HepG2 (cell line): ENCODE results near the gene PHRF1. TPM values are rescaled to one million over a fixed set of nuclear protein-coding genes. Genes with fewer than 3 reads are reported as not detected.

Experiments used
- ATAC-seq: fragments of 200-7000 bp; cut with Tn5 transposase; 3 replicates; pipeline ENCODE4 v1.9.1; 2020; ENCODE audit warnings: mild to moderate bottlenecking, moderate library complexity
- BruUV-seq: library from RNA; stranded (reverse); fragments of 400-500 nt; replicated peaks from 2 replicates; lab custom pipeline; 2021; lab: Mats Ljungman, UMichigan
- CTCF ChIA-PET: fragments of 300-600 bp; formaldehyde crosslinking; extraction: SDS; loops from one replicate; lab custom pipeline; 2021; ENCODE audit warnings: low total read pairs, inconsistent platforms, low intra/inter-chr PET ratio; lab: Yijun Ruan, JAX
- POLR2A ChIA-PET: fragments of 350-600 bp; sonication (Branson Sonifier 250); formaldehyde crosslinking; loops from one replicate; lab custom pipeline; 2020; ENCODE audit warnings: antibody characterized with exemption, inconsistent platforms; lab: Yijun Ruan, JAX
- DNase-seq: peaks from one replicate; pipeline ENCODE4 v3.0.0-alpha.2; 2015; ENCODE audit warnings: low spot score
- FAIRE-seq: peaks from 3 replicates; lab custom pipeline; 2011; peaks lifted over from hg19 to GRCh38; lab: Jason Lieb, UNC
- H2AFZ ChIP-seq: one replicate; pipeline ENCODE4 v1.6.1; 2011; ENCODE audit warnings: low read length, inconsistent platforms
- H3K27ac ChIP-seq: fragments of 300-600 bp; 3 replicates; pipeline ENCODE4 v1.8.0; 2011; ENCODE audit warnings: mixed run types, mild to moderate bottlenecking, mixed read lengths, low read length, inconsistent platforms; ENCODE audit not compliant: insufficient read depth; ENCODE audit errors: extremely low read length
- H3K27me3 ChIP-seq, 2 experiments: fragments of 200-600 bp in 1 of 2; 2 replicates in 1 of 2; 3 replicates in 1 of 2; pipeline versions ENCODE4 v1.6.0 to v1.8.0; 2011; ENCODE audit warnings: low read length in 2 of 2, mild to moderate bottlenecking in 2 of 2, moderate library complexity in 2 of 2, inconsistent platforms in 1 of 2; ENCODE audit not compliant: insufficient read depth in 2 of 2, control insufficient read depth in 1 of 2
- H3K36me3 ChIP-seq, 2 experiments: fragments of 200-600 bp in 1 of 2; replicated peaks in 1 of 2; 2 replicates in 1 of 2; 3 replicates in 1 of 2; pipeline versions ENCODE4 v1.5.1 to v1.8.0; 2011; ENCODE audit warnings: low read length in 2 of 2, inconsistent platforms in 1 of 2; ENCODE audit not compliant: insufficient read depth in 2 of 2, control insufficient read depth in 1 of 2
- H3K4me1 ChIP-seq: 2 replicates; pipeline ENCODE4 v1.5.1; 2012; ENCODE audit warnings: low read length, inconsistent platforms; ENCODE audit not compliant: insufficient read depth
- H3K4me2 ChIP-seq: 2 replicates; pipeline ENCODE4 v1.6.0; 2011; ENCODE audit warnings: low read depth, low read length, inconsistent platforms
- H3K4me3 ChIP-seq, 3 experiments: fragments of 200-600 bp in 1 of 3; sonication (generic), shearing (Covaris generic) in 1 of 3; replicated peaks in 1 of 3; 2 replicates each; pipeline ENCODE4 v1.5.1; 2011 to 2016; ENCODE audit warnings: low read length in 3 of 3, inconsistent platforms in 2 of 3, low read depth in 2 of 3, mild to moderate bottlenecking in 2 of 3, control low read depth in 1 of 3, mixed read lengths in 1 of 3; ENCODE audit not compliant: insufficient read depth in 1 of 3
- H3K79me2 ChIP-seq: one replicate; pipeline ENCODE4 v1.6.1; 2011; ENCODE audit warnings: low read length, inconsistent platforms; ENCODE audit not compliant: insufficient read depth
- H3K9ac ChIP-seq: 2 replicates; pipeline ENCODE4 v1.6.0; 2011; ENCODE audit warnings: mild to moderate bottlenecking, low read depth, low read length, inconsistent platforms; ENCODE audit not compliant: insufficient read depth
- H3K9me3 ChIP-seq: 2 replicates; pipeline ENCODE4 v1.5.1; 2012; ENCODE audit warnings: mild to moderate bottlenecking, low read length
- H4K20me1 ChIP-seq: 2 replicates; pipeline ENCODE4 v1.6.0; 2011; ENCODE audit warnings: inconsistent platforms, mild to moderate bottlenecking, low read length, moderate library complexity; ENCODE audit not compliant: insufficient read depth
- AGO2 ChIP-seq: fragments of 200-400 bp; formaldehyde crosslinking; optimal IDR thresholded peaks from 2 replicates; pipeline ENCODE3; 2017; ENCODE audit warnings: mild to moderate bottlenecking, low read depth, low read length, moderate library complexity
- AKAP8 ChIP-seq: sonication (generic); formaldehyde crosslinking; IDR thresholded peaks from 2 replicates; pipeline ENCODE4 v1.5.1; 2020; ENCODE audit warnings: mild to moderate bottlenecking, missing genetic modification reagents
- CBX1 ChIP-seq: IDR thresholded peaks from one replicate; pipeline ENCODE4 v1.6.1; 2016; ENCODE audit warnings: antibody characterized with exemption, low read depth
- ZNF253 ChIP-seq: sonication (generic); formaldehyde crosslinking; IDR thresholded peaks from 2 replicates; pipeline ENCODE4 v1.8.0; 2022; ENCODE audit warnings: mild to moderate bottlenecking, missing genetic modification reagents, borderline replicate concordance
- WGBS: methylation state at CpG from one replicate; pipeline ENCODE4 v1.1.6; 2017; ENCODE audit warnings: low lambda C conversion rate; 5-methylcytosine and 5-hydroxymethylcytosine counted together
- in situ Hi-C: cut with HindIII; loops from 2 replicates; pipeline ENCODE4 v1.10.0; 2017; ENCODE audit warnings: low pct_unique_long_range_greater_than_20kb; ENCODE audit not compliant: extremely low pct_ligation_motif_present
- intact Hi-C: fragments of 100-400 bp; cut with micrococcal nuclease; formaldehyde crosslinking; loops from one replicate; pipeline ENCODE4 v1.10.0; 2022; ENCODE audit not compliant: unreplicated experiment
- polyA plus RNA-seq, 8 experiments: library from polyadenylated mRNA; depleted of rRNA in 3 of 8; stranded (reverse) in 7 of 8; unstranded in 1 of 8; fragments of >200 nt; fragmentation: Illumina TruSeq in 4 of 8; extraction: Trizol in 4 of 8; gene quantifications; 2 replicates each; pipeline versions ENCODE4 v1.2.1 to v1.2.3, GENCODE V29; 2011 to 2016; ENCODE audit warnings: low read depth in 4 of 8, missing spikeins in 1 of 8, mixed read lengths in 1 of 8; ENCODE audit not compliant: insufficient read depth in 1 of 8
- total RNA-seq, 5 experiments: library from RNA; depleted of rRNA; stranded (reverse); fragments of >200 nt; fragmentation: Illumina TruSeq; extraction: Trizol; gene quantifications; 2 replicates each; pipeline ENCODE4 v1.2.3, GENCODE V29; 2016; ENCODE audit warnings: low read depth in 1 of 5

Gene PHRF1
- total and polyA plus RNA-seq, 2 of the 13 experiments (the other 11 are each of a cell fraction or from before 2014, with no cell fraction given) = 8.2 to 16.7 TPM

- ChIA-PET CTCF (no interaction called here), POLR2A (no interaction called here)
- H3K9me3 ChIP-seq = no peaks in the 10 kb centered on the region
- BruUV-seq = no TSS peak
- H3K4me1 ChIP-seq = no peaks in the 10 kb centered on the region
- TF ChIP-seq AGO2 = peak; percentile 4
- peak; percentile 55; the same call in 1 of the 2 replicates for TF ChIP-seq AKAP8
- TF ChIP-seq ZNF253 (CRISPR knock-in tag) = no peak
- intact Hi-C loops = loop anchor here (10.0 kb wide), 1 partner anchor 61 kb away; no protein-coding TSS in a partner anchor
- DNase-seq = no peak
- H3K4me2 ChIP-seq = no peak within 1 kb of the TSS
- WGBS = 97% methylated on average over 66 of the region's 66 CpGs
- no peak within 1 kb of the TSS for H3K9ac ChIP-seq
- H3K36me3 ChIP-seq = peaks cover 21 to 42% of the 10 kb centered on the region in 2 experiments; a peak in 4 of 5 replicates
- no peaks in the 10 kb centered on the region for H3K79me2 ChIP-seq
- no peak within 1 kb of the TSS for H3K27ac ChIP-seq
- H3K4me3 ChIP-seq = no peak within 1 kb of the TSS
- no peak for FAIRE-seq
- peaks cover 3% of the 10 kb centered on the region; the same call in 1 of the 2 replicates for H4K20me1 ChIP-seq
- in situ Hi-C loops = no loop called here
- ATAC-seq = no peak
- H3K27me3 ChIP-seq = no peaks in the 10 kb centered on the region
- H2AFZ ChIP-seq = no peak within 1 kb of the TSS
These were observed 39.4 kb downstream of the PHRF1 start, which contains the start of gene IRF7 for GRCh38 chr11:615504-616319. TSS of gene IRF7 (minus strand) at chr11:615950. CDS start at chr11:615364, 586 bp downstream.

- no peak overlapping the region for H3K9ac ChIP-seq
- intact Hi-C loops = loop anchor here (10.0 kb wide), 1 partner anchor 62 kb away; no protein-coding TSS in a partner anchor
- no peak overlapping the region for H3K4me3 ChIP-seq
- H3K4me1 ChIP-seq = no peaks in the 10 kb centered on the region
- H3K27me3 ChIP-seq = no peaks in the 10 kb centered on the region
- H3K9me3 ChIP-seq = no peaks in the 10 kb centered on the region
- DNase-seq = no peak
- WGBS = 96% methylated on average over 33 of the region's 39 CpGs
- H3K4me2 ChIP-seq = no peak overlapping the region
- H4K20me1 ChIP-seq = peaks cover 3% of the 10 kb centered on the region; the same call in 1 of the 2 replicates
- no peak for ATAC-seq
- peaks cover 12 to 33% of the 10 kb centered on the region in 2 experiments; a peak in 4 of 5 replicates for H3K36me3 ChIP-seq
- no peak for FAIRE-seq
- TF ChIP-seq AGO2 = peak; percentile 74
- TF ChIP-seq CBX1 = no peak
- H3K79me2 ChIP-seq = no peaks in the 10 kb centered on the region
- BruUV-seq = no TSS peak
- no peak overlapping the region for H3K27ac ChIP-seq
- ChIA-PET CTCF (no interaction called here), POLR2A (no interaction called here)
- no peak overlapping the region for H2AFZ ChIP-seq
- in situ Hi-C loops = no loop called here
These were observed 40.3 kb downstream of the PHRF1 start for GRCh38 chr11:616320-617198.
